Natural killer cell (primary cell): Measurements from ENCODE around the gene CHD5. TPM values are rescaled to one million over a fixed set of nuclear protein-coding genes. Genes with fewer than 3 reads are reported as not detected.

Experiments used
- ATAC-seq, 3 donors: fragments of 150-1000 bp in 2 of 3; fragments of 200-7000 bp in 1 of 3; cut with Tn5 transposase; 1 replicate in 1 of 3; 2 replicates in 2 of 3; pipeline ENCODE4 v1.10.0; 2021; ENCODE audit warnings: mild to moderate bottlenecking in 2 of 3, moderate library complexity in 2 of 3
- DNase-seq, 2 donors: peaks; one replicate each; pipeline versions ENCODE4 v3.0.0 to v3.0.0-alpha.2; 2013 to 2021; ENCODE audit warnings: mixed read lengths in 1 of 2
- H3K27ac ChIP-seq: one replicate; pipeline ENCODE4 v1.5.1; 2013; ENCODE audit warnings: mild to moderate bottlenecking, low read length
- H3K27me3 ChIP-seq: one replicate; pipeline ENCODE4 v1.6.1; 2013; ENCODE audit warnings: low read length; ENCODE audit not compliant: control insufficient read depth, insufficient read depth
- H3K36me3 ChIP-seq: one replicate; pipeline ENCODE4 v1.6.1; 2013; ENCODE audit warnings: low read length; ENCODE audit not compliant: control insufficient read depth, insufficient read depth
- H3K4me1 ChIP-seq: one replicate; pipeline ENCODE4 v1.6.1; 2013; ENCODE audit warnings: low read length; ENCODE audit not compliant: control insufficient read depth, insufficient read depth
- H3K4me3 ChIP-seq: one replicate; pipeline ENCODE4 v1.5.1; 2013; ENCODE audit warnings: low read length
- H3K9me3 ChIP-seq: one replicate; pipeline ENCODE4 v1.6.1; 2013; ENCODE audit warnings: low read length; ENCODE audit not compliant: control insufficient read depth, insufficient read depth
- H3K27ac Mint-ChIP-seq, 2 donors: one replicate each; pipeline ENCODE4 v1.8.0; 2022; ENCODE audit warnings: mild to moderate bottlenecking in 2 of 2, mixed read lengths in 2 of 2, moderate library complexity in 1 of 2
- H3K27me3 Mint-ChIP-seq, 2 donors: one replicate each; pipeline ENCODE4 v1.8.0; 2022; ENCODE audit warnings: low read depth in 2 of 2, mixed read lengths in 2 of 2
- H3K36me3 Mint-ChIP-seq: one replicate; pipeline ENCODE4 v1.8.0; 2022; ENCODE audit warnings: mixed read lengths
- H3K4me1 Mint-ChIP-seq, 2 donors: one replicate each; pipeline ENCODE4 v1.8.0; 2022; ENCODE audit warnings: mixed read lengths in 2 of 2
- H3K4me3 Mint-ChIP-seq: one replicate; pipeline ENCODE4 v1.8.0; 2022; ENCODE audit warnings: mild to moderate bottlenecking, moderate library complexity, mixed read lengths
- H3K9me3 Mint-ChIP-seq, 2 donors: one replicate each; pipeline ENCODE4 v1.8.0; 2022; ENCODE audit warnings: mixed read lengths in 2 of 2
- WGBS: methylation state at CpG from one replicate; pipeline ENCODE4 v1.1.7; 2013; ENCODE audit warnings: missing lambda C conversion rate; ENCODE audit not compliant: insufficient coverage; 5-methylcytosine and 5-hydroxymethylcytosine counted together
- intact Hi-C: fragments of 100-400 bp; cut with micrococcal nuclease; formaldehyde crosslinking; loops from one replicate; pipeline ENCODE4 v1.14.2; 2022
- total RNA-seq, 4 donors: library from RNA; stranded (reverse); fragments of 120-200 nt in 1 of 4; gene quantifications; one replicate each; pipeline versions ENCODE4 v1.2.3 to v1.2.4, GENCODE V29; 2013 to 2022
- TF ChIP-seq, protein P1 (sequence below): fragments of 200-600 bp; IDR thresholded peaks from one replicate; pipeline ENCODE4 v1.8.0; 2022; ENCODE audit warnings: antibody characterized with exemption

Gene CHD5
- total RNA-seq, 3 donors from 2014 or later (not counting 1 experiment from before 2014, with no cell fraction given) = 0.34 to 1.2 (median 0.73) TPM

DNA sequence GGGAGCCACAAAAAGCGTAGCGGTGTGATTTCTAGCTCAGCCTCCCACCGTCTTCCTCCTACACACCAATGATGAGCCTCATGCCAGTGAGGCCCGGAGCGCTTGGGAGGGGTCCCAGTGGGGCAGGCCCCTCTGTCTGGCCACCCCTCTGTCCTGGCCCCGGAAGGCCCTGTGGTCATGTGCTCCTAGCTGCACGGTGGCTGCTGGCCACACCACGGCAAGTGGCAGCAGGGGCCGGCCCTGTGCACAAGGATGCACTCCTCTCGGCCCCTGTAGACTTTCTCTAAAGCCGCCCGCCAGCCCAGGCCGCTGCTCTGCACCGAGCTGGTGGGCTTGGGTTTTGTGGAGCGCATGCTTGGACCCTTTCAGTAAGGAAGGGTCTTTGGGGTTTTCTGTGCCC is 80.8 kb downstream of the CHD5 start:
- ATAC-seq (no peak), DNase-seq (no peak)
- WGBS = 93% methylated on average over 15 of the region's 15 CpGs
- intact Hi-C loops = no loop called here
- Histone ChIP-seq H3K36me3 (peaks cover 45% of the 10 kb centered on the region), H3K4me3 (no peak overlapping the region), H3K9me3 (no peaks in the 10 kb centered on the region), H3K27ac (no peak overlapping the region), H3K27me3 (no peaks in the 10 kb centered on the region), H3K4me1 (no peaks in the 10 kb centered on the region)
- no peak overlapping the region for H3K4me3 Mint-ChIP-seq
- H3K9me3 Mint-ChIP-seq = no peaks in the 10 kb centered on the region
- H3K27me3 Mint-ChIP-seq = no peaks in the 10 kb centered on the region
- TF ChIP-seq, protein P1, sequence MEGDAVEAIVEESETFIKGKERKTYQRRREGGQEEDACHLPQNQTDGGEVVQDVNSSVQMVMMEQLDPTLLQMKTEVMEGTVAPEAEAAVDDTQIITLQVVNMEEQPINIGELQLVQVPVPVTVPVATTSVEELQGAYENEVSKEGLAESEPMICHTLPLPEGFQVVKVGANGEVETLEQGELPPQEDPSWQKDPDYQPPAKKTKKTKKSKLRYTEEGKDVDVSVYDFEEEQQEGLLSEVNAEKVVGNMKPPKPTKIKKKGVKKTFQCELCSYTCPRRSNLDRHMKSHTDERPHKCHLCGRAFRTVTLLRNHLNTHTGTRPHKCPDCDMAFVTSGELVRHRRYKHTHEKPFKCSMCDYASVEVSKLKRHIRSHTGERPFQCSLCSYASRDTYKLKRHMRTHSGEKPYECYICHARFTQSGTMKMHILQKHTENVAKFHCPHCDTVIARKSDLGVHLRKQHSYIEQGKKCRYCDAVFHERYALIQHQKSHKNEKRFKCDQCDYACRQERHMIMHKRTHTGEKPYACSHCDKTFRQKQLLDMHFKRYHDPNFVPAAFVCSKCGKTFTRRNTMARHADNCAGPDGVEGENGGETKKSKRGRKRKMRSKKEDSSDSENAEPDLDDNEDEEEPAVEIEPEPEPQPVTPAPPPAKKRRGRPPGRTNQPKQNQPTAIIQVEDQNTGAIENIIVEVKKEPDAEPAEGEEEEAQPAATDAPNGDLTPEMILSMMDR = no peak
- peak overlapping the region in 1 of 2 donors; percentile 20 for H3K27ac Mint-ChIP-seq
- H3K4me1 Mint-ChIP-seq = peaks cover 0 to 27% of the 10 kb centered on the region in 2 donors
- no peaks in the 10 kb centered on the region for H3K36me3 Mint-ChIP-seq

DNA sequence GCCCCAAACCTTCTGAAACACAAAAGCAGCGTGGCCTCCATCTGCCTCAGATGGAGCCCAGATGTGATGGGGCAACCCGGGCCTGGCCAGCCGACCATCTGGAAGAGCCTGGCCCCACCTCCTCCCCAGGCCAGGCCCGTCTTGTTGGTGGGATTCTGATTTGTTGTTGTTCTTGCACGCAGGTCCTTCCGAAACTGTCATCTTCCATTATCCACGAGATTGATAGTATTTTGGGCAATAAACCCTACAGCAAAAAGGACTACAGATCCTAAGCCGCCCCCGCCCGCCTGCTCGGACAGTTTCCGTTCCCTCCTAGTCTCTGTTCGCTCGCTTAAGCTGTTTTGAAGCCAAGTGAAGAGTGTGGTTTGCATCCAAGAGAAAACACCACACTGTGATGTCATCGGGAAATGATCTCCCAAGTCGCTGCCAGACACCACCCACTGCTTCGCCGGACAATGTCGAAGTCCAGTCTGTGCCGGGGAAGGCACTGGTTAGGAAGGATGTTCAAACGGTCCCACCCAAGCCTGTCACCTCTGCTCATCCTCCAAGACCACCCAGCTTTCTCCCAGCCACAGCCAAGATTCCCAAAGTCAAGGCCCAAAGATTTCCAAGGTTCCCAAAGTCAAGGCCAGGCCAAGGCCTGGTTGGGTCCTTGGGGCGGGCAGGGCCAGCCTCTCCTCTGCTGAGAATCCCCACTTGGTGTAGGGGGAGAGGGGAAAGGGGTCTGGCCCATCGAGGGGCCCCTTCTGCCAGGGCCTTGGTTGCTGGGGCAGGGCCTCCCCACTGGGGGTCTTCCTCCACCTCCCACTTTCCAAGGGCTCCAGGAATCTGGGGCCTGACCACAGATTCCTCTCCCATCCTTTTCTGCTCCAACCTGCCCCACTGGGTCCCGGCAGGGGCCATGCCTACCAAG is 81.6 kb downstream of the CHD5 start:
- DNase-seq = no peak
- Histone ChIP-seq H3K4me1 (no peaks in the 10 kb centered on the region), H3K9me3 (no peaks in the 10 kb centered on the region), H3K27ac (no peak overlapping the region), H3K27me3 (no peaks in the 10 kb centered on the region), H3K4me3 (no peak overlapping the region), H3K36me3 (peaks cover 51% of the 10 kb centered on the region)
- Mint-ChIP-seq H3K27ac (no peak overlapping the region), H3K36me3 (no peaks in the 10 kb centered on the region), H3K27me3 (no peaks in the 10 kb centered on the region), H3K9me3 (no peaks in the 10 kb centered on the region), H3K4me3 (no peak overlapping the region), H3K4me1 (peaks cover 0 to 27% of the 10 kb centered on the region in 2 donors)
- 93% methylated on average over 23 of the region's 24 CpGs for WGBS
- no peak for ATAC-seq
- TF ChIP-seq, protein P1 = no peak
- intact Hi-C loops = no loop called here

DNA sequence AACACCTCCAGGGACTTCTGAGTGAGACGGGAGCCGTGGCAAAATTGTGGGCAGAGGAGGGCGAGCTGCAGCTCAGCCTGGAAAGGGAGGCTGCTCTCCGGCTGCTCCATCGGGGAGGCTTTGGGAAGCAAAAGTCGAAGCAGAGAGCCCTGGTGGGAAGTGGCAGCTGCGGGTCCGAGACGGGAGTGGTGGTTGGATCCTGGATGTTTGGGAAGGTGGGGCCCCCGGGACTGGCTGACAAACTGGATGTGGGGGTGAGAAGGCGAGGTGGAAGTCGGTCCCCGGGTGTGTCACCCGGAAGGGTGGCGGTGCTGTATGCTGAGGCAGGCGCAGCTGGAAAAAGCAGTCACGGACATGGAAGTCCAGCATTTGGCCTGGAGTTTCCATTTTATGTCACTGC is 82.3 kb downstream of the CHD5 start:
- peaks cover 0 to 27% of the 10 kb centered on the region in 2 donors for H3K4me1 Mint-ChIP-seq
- ATAC-seq (no peak), DNase-seq (no peak)
- no peaks in the 10 kb centered on the region for H3K36me3 Mint-ChIP-seq
- no peaks in the 10 kb centered on the region for H3K9me3 Mint-ChIP-seq
- intact Hi-C loops = no loop called here
- no peaks in the 10 kb centered on the region for H3K27me3 Mint-ChIP-seq
- no peak overlapping the region for H3K4me3 ChIP-seq
- WGBS = 92% methylated on average over 17 of the region's 17 CpGs
- TF ChIP-seq, protein P1 = no peak
- H3K9me3 ChIP-seq = no peaks in the 10 kb centered on the region
- H3K27ac ChIP-seq = no peak overlapping the region
- no peak overlapping the region for H3K4me3 Mint-ChIP-seq
- no peaks in the 10 kb centered on the region for H3K4me1 ChIP-seq
- H3K27ac Mint-ChIP-seq = peak overlapping the region; percentile 67 to 75
- no peaks in the 10 kb centered on the region for H3K27me3 ChIP-seq
- H3K36me3 ChIP-seq = peaks cover 58% of the 10 kb centered on the region
